CD4-positive, alpha-beta T cell treated with Interferon gamma for 1 hour (primary cell): ENCODE results near the gene POC1B.

ENCODE experiments used
- DNase-seq: peaks from one replicate; pipeline ENCODE4 v3.0.0-alpha.2; 2020

The POC1B gene

DNA sequence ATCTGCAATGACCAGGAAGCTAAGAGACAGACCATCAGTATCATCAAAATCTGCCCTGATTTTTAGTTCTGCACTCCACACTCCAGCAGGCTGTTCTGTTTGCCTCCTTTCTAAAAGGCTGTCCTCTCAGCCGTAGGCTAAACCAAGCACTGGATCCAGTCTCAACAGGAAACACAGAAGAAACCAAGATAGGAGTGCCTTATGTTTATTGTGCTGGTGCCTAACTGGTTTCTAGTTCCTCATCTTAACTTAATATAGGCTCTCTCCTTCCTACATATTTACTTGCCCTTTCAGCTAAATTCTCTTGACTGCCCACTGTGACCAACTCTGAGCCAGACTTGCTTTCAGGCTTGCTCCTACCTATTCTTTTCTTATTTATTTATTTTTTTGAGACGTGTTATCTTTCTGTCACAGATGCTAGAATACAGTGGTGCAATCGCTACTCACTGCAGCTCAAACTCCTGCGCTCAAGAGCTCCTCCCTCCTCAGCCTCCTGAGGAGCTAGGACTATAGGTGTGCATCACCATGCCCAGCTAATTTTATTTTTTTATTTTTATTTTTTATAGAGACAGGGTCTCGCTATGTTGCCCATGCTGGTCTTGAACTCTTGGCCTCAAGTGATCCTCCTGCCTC, 32.1 kb downstream of the POC1B start:
- no peak for DNase-seq

GRCh38 chr12:89492883-89493282, 33.0 kb downstream of the POC1B start:
- DNase-seq, result no peak

- DNase-seq, result no peak
Observed at GRCh38 chr12:89490922-89491321, 34.9 kb downstream of the POC1B start.

- no peak for DNase-seq
Observed at GRCh38 chr12:89486264-89486663, 39.6 kb downstream of the POC1B start.

- DNase-seq, result no peak
Observed at GRCh38 chr12:89484470-89484869, 41.4 kb downstream of the POC1B start.

- no peak for DNase-seq
Observed at GRCh38 chr12:89481213-89481914, 44.5 kb downstream of the POC1B start.

DNA sequence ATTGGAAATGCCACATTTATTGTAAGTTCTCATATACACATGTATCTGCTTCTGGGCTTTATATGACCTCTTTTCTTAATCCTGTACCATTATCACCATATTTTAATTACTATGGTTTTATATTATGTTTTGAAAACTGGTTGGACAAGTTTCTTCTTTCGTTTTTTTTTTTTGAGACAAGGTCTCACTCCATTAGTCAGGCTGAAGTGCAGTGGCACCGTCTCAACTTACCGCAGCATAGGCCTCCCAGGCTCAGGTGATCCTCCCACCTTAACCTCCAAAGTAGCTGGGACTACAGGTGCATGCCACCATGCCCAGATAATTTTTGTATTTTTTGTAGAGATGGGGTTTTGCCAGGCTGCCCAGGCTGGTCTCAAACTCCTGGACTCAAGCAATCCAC, 45.9 kb downstream of the POC1B start:
- no peak for DNase-seq

- DNase-seq, result no peak
Observed at GRCh38 chr12:89477633-89478279, 48.1 kb downstream of the POC1B start.

DNA sequence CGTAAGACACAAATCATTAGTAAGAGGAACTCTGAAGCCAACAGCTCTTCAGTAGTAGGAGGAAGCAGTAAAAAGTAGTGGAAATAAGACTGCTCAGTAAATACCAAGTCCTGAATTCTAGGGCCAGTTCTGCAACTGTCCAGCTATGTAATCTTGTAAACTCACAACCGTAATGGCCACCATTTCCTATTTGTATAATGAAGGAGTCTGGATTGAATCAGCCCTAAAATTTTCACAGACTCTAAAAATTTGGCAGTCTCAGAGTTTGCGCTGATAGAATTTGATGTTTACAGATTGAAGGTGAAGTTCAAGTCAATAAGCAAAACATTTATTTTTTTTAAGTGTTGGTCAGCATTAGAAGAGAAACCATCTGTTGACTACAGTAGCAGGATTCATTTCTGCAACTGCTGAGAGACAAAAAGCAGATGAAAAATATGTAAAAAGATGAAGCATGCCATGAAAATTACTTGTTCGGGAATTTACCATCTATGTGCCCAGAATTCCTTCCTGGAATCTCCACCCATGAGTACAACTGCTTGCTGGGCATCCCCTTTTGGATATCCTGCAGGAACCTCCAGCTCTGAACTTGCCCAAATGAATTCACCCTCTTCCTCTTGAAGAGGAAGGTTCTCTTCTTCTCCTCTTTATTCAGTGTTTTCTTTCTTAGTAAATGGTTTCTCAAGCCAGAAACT, 48.8 kb downstream of the POC1B start:
- DNase-seq, result no peak

DNA sequence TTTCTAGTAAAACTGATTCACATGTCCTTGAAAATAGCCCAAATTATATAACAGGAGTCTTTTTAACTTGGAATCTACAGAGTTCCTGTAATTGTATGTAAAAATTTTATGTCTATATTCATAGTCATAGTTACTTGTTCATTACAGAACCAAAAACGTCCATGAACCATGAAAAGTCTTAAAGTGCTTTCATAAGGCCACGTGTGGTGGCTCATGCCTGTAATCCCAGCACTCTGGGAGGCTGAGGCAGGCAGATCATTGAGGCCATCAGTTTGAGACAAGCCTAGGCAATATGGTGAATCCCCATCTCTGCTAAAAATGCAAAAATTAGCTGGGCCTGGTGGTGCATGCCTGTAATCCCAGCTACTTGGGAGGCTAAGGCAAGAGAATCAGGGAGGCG, 49.6 kb downstream of the POC1B start:
- no peak for DNase-seq

DNA sequence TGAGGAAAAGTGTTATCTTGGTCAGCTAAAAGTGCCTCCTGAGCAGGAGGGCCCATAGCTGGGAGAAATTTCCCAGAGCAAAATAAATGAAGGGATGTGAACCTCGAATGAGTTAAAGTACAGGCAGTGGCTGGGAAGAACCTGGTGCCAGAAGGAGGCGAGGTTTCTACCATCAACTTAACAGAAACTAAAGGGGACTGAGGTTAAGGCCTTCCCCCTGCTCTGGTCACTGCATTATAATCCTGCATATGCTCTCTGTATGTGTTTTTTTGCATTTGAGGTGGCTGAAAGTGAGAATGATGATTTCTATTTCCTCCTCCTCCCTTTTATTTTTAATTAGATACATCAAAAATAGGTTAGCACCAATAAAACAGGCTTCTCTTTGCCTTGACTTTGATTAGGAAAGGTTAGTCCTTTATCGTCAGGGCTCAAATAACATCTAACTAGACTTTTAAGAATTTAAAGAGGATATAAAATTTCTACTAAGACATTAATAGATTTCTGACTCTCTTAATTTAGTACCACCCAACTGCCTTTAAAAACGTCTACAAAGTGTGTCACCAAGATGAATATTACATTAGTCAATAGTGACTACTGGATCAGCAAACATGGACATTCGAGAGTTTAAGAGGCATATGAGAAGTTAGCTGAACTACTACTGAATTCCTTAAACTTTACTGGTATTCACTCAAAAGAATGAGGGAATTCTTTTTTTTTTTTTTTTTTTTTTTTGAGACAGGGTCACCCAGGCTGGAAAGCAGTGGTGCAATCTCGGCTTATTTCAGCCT, 50.5 kb downstream of the POC1B start:
- DNase-seq, result no peak

GRCh38 chr12:89474615-89475014, 51.2 kb downstream of the POC1B start:
- no peak for DNase-seq

- no peak for DNase-seq
Observed at GRCh38 chr12:89472508-89472907, 53.3 kb downstream of the POC1B start.

GRCh38 chr12:89470741-89471509, 54.9 kb downstream of the POC1B start:
- DNase-seq, result no peak

DNA sequence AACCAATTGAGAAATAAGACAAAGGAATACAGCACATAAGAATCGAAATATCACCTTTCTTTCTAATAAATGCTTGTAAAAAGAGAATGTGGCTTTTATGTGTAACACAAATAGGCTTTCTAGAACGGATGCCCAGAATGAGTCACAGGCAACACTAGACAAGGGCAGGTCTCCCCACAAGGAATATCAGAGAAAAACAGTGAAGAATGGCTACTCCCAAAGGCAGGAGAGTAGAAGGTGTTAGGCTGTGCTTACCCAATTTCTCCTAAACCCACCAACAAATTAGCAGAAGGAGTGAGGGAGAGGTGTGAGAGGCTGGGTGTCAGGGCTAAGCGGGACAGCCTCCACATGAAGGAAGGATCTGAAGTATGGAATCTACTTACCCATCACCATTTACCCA, 56.5 kb downstream of the POC1B start:
- DNase-seq, result no peak

DNA sequence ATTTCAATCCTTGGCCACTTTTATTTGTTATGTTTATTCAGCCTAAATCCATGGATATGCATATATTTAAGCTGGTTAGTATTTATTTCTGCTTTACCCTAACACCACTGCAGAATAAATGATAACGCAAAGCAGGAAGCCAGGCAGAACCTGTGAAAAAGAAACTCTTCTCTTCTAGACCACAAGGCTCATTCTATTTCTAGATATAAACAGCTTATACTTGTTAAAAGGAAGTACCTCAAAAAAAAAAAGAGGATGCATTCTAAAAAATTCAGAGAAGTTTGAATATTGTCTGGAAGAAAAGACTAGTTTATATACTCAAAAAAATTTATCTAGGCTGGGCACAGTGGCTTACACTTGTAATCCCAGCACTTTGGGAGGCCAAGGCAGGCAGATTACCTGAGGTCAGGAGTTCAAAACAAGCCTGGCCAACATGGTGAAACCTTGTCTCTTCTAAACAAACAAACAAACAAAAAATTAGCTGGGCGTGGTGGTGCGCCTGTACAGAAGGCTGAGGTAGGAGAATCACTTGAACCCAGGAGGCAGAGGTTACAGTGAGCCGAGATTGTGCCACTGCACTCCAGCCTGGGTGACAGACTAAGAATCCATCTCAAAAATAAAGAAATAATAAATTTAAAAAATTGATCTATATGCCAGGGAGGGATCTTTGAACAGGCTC, 57.1 kb downstream of the POC1B start:
- no peak for DNase-seq

- no peak for DNase-seq
Observed at GRCh38 chr12:89468017-89468416, 57.8 kb downstream of the POC1B start.

DNA sequence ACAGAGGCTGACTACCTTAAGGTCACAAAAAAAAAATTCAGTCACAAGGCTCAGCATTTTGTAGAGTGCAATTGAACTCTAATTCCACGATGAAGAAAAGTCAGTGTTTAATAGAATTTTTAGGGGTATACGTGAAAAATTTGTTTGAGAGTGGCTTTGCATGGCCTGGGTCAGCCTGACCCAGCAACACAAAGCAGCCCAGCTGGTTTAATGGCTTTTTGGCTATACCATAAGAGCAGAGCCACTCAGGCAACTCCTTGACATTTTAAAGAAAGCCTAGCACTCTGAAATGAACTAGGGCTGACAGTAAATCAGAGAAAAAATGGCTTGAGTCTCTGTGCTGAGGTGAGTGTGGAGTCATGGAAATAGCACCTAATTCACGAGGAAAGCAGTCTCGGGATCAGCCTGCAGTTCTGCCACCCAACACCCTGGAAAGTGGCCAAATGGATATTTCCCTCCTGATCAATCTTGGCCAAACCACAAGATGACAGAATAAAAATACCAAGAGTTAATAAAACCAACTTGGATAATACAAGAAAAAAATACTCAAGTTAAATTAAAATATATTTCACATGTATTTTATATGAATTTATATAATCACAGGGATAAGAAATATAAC, 60.8 kb downstream of the POC1B start:
- DNase-seq, result no peak

DNA sequence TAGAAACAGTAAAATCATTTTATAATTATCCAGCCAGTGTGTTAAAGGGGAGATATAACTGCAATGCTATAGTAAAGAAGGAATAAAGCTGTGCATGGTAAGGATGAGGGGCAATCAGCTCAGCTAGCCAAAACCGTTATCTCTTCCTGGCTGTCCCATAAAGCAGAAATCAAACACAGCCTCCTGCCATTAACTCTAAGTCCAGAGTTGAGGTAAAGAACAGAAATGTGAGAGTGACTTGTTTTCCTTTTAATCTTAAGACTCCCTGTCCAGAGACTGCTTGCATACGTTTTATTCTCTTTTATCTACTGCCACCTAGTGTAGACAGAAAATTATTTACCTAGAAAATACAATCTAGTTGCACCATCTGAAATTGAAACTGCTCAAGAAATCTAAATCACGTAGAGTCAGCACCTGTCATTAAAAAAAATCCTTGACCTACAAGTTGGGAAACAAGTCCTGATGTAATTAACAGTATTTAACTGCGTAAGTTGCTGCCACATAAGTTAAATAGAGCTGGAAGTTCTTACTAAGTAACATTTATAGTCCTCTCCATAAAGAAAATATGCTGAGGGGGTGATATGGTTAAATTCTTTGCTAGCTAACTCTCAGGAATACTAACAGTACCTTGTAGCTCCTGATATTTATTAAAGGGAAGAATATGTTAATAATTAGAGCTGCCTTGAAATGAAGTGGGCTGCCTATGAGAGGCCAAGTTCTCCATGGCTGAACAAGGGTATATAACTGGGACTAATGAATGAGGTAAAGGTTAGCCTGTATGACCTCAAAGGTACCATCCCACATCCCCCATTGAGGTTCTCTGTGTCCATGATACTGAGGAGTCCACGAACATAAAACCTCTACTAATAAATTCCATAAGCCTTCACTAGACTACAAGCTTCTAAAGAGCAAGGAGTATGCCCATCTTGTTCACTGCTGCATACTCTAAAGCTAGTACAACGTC, 63.9 kb downstream of the POC1B start:
- no peak for DNase-seq

- DNase-seq, result no peak
Observed at GRCh38 chr12:89461190-89461589, 64.7 kb downstream of the POC1B start.
